PC-9 (cell line): ENCODE results near the gene RASD2. TPM values are rescaled to one million over a fixed set of nuclear protein-coding genes. Genes with fewer than 3 reads are reported as not detected.

Experiments
- BruUV-seq: library from RNA; stranded (reverse); fragments of 400-500 nt; replicated peaks from 2 replicates; lab custom pipeline; 2021; lab: Mats Ljungman, UMichigan
- CTCF ChIA-PET: fragments of 300-600 bp; sonication (Branson Sonifier 250); formaldehyde crosslinking; loops from one replicate; lab custom pipeline; 2022; ENCODE audit warnings: antibody characterized with exemption; lab: Charles Lee
- POLR2A ChIA-PET: fragments of 300-600 bp; sonication (Branson Sonifier 250); formaldehyde crosslinking; loops from one replicate; lab custom pipeline; 2022; ENCODE audit warnings: antibody characterized with exemption; ENCODE audit not compliant: unreplicated experiment; lab: Charles Lee
- DNase-seq, 2 experiments: peaks; one replicate each; pipeline versions ENCODE4 v3.0.0 to v3.0.0-alpha.2; 2015 to 2022; ENCODE audit warnings: mixed read lengths in 1 of 2
- H2AFZ ChIP-seq: fragments of 200-600 bp; sonication (generic); 2 replicates; pipeline ENCODE4 v1.8.1; 2017; ENCODE audit warnings: antibody characterized with exemption
- H3F3A ChIP-seq: fragments of 200-600 bp; sonication (generic); 2 replicates; pipeline ENCODE4 v1.8.1; 2017; ENCODE audit warnings: antibody characterized with exemption, mild to moderate bottlenecking, low read depth; ENCODE audit not compliant: insufficient read depth
- H3K27ac ChIP-seq: fragments of 200-600 bp; sonication (generic); 2 replicates; pipeline ENCODE4 v1.6.1; 2016; ENCODE audit warnings: mixed run types
- H3K27me3 ChIP-seq: fragments of 200-600 bp; sonication (generic); 2 replicates; pipeline ENCODE4 v1.6.1; 2016; ENCODE audit warnings: low read depth, mixed run types; ENCODE audit not compliant: insufficient read depth
- H3K36me3 ChIP-seq: fragments of 200-600 bp; sonication (generic); 2 replicates; pipeline ENCODE4 v1.6.1; 2016; ENCODE audit warnings: low read depth, mixed run types
- H3K4me1 ChIP-seq: fragments of 200-600 bp; sonication (generic); replicated peaks from 2 replicates; pipeline ENCODE4 v1.6.1; 2016; ENCODE audit warnings: mixed run types; ENCODE audit not compliant: insufficient read depth
- H3K4me2 ChIP-seq: fragments of 200-600 bp; sonication (generic); 2 replicates; pipeline ENCODE4 v1.6.1; 2017; ENCODE audit warnings: mixed run types
- H3K4me3 ChIP-seq: fragments of 200-600 bp; sonication (generic); 2 replicates; pipeline ENCODE4 v1.6.1; 2016; ENCODE audit warnings: mixed run types
- H3K79me2 ChIP-seq: fragments of 200-600 bp; sonication (generic); 2 replicates; pipeline ENCODE4 v1.6.1; 2017; ENCODE audit warnings: low read depth, mixed run types
- H3K9me2 ChIP-seq: fragments of 200-600 bp; sonication (generic); 2 replicates; pipeline ENCODE4 v1.8.1; 2017; ENCODE audit warnings: mild to moderate bottlenecking; ENCODE audit not compliant: insufficient read depth
- H3K9me3 ChIP-seq: fragments of 200-600 bp; sonication (generic); 2 replicates; pipeline ENCODE4 v1.8.1; 2016; ENCODE audit warnings: low read depth; ENCODE audit not compliant: insufficient read depth
- H4K20me1 ChIP-seq: fragments of 200-600 bp; sonication (generic); 2 replicates; pipeline ENCODE4 v1.8.1; 2017; ENCODE audit not compliant: insufficient read depth
- CTCF ChIP-seq: fragments of 200-600 bp; sonication (generic); conservative IDR thresholded peaks from 2 replicates; pipeline ENCODE4 v1.6.1; 2017; ENCODE audit warnings: mixed run types, antibody characterized with exemption, mild to moderate bottlenecking, moderate library complexity
- EZH2 ChIP-seq: fragments of 200-600 bp; sonication (generic); IDR thresholded peaks from 2 replicates; pipeline ENCODE4 v1.8.0; 2017; ENCODE audit warnings: antibody characterized with exemption, low read depth
- intact Hi-C: fragments of 100-400 bp; cut with micrococcal nuclease; formaldehyde crosslinking; loops from one replicate; pipeline ENCODE4 v1.10.0; 2022; ENCODE audit not compliant: unreplicated experiment
- total RNA-seq: library from RNA; stranded (reverse); gene quantifications from 2 replicates; pipeline ENCODE4 v1.2.3, GENCODE V29; 2021

RASD2 gene
- total RNA-seq, 1 experiment from 2014 or later = 0.70 TPM

DNA sequence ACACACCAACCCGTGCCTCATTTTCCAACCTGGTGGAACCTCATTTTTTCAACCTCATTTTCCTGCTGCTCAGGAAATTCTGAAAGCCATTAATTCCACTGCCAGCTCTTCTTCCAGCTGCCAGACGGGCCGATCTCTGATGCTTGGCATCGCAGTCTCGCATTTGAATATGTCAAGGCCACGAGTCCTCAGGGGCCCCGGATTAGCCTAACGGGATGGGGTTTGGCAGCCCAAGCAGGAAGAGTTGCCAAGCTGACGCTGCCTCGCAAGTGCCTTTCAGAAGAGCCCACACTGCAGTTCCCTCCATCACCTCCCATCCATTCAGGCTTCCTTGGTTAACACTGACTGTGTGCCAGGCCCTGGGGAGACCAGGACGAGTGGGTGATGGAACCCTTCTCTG is 8.7 kb downstream of the RASD2 start:
- POLR2A ChIA-PET = interaction anchor here (0.6 kb wide), 1 partner anchor 9 kb away, joined by 6 read pairs; no protein-coding TSS in a partner anchor
- DNase-seq = no peak
- no peak overlapping the region for H3K4me2 ChIP-seq

GRCh38 chr22:35551549-35552177 is 11.0 kb downstream of the RASD2 start:
- Histone ChIP-seq H3K27ac (no peak overlapping the region), H3K9me3 (no peaks in the 10 kb centered on the region), H4K20me1 (peaks cover 18% of the 10 kb centered on the region), H3K79me2 (no peaks in the 10 kb centered on the region), H2AFZ (no peak overlapping the region), H3K4me2 (no peak overlapping the region), H3K27me3 (no peaks in the 10 kb centered on the region), H3K36me3 (no peaks in the 10 kb centered on the region), H3K4me1 (no peaks in the 10 kb centered on the region), H3F3A (peaks cover 17% of the 10 kb centered on the region; the same call in 1 of the 2 replicates), H3K9me2 (no peaks in the 10 kb centered on the region), H3K4me3 (no peak overlapping the region)
- TF ChIP-seq EZH2 (no peak), CTCF (no peak)
- POLR2A ChIA-PET = interaction anchor here (0.6 kb wide), 2 partner anchors 17 to 175 kb away, joined by 3 read pairs; no protein-coding TSS in a partner anchor
- no peak for DNase-seq
- CTCF ChIA-PET = no interaction called here
- intact Hi-C loops = no loop called here
- BruUV-seq = no TSS peak

More for the DNA sequence above, 8.7 kb downstream of the RASD2 start:
- Histone ChIP-seq H3F3A (peaks cover 13% of the 10 kb centered on the region; the same call in 1 of the 2 replicates), H3K9me3 (no peaks in the 10 kb centered on the region), H4K20me1 (peaks cover 13% of the 10 kb centered on the region), H3K4me1 (no peaks in the 10 kb centered on the region), H3K27ac (no peak overlapping the region), H3K4me3 (no peak overlapping the region), H2AFZ (no peak overlapping the region), H3K27me3 (no peaks in the 10 kb centered on the region), H3K9me2 (no peaks in the 10 kb centered on the region), H3K36me3 (no peaks in the 10 kb centered on the region), H3K79me2 (no peaks in the 10 kb centered on the region)
- CTCF ChIA-PET = no interaction called here
- no TSS peak for BruUV-seq
- TF ChIP-seq CTCF = no peak
- no peak for TF ChIP-seq EZH2
- intact Hi-C loops = no loop called here

- ChIA-PET CTCF (interaction anchor here (0.7 kb wide), 1 partner anchor 12 kb away, joined by 5 read pairs; no protein-coding TSS in a partner anchor), POLR2A (interaction anchor here (0.5 to 0.6 kb wide), 2 partner anchors 141 to 174 kb away, joined by 3 read pairs; no protein-coding TSS in a partner anchor)
- H4K20me1 ChIP-seq = peaks cover 18% of the 10 kb centered on the region
- no peaks in the 10 kb centered on the region for H3K27me3 ChIP-seq
- H3K9me3 ChIP-seq = no peaks in the 10 kb centered on the region
- no peaks in the 10 kb centered on the region for H3K9me2 ChIP-seq
- no peaks in the 10 kb centered on the region for H3K79me2 ChIP-seq
- peak in 1 of 2 experiments; percentile 51 for DNase-seq
- BruUV-seq = no TSS peak
- H3K36me3 ChIP-seq = no peaks in the 10 kb centered on the region
- no peak overlapping the region for H3K27ac ChIP-seq
- no peak overlapping the region for H2AFZ ChIP-seq
- H3K4me3 ChIP-seq = no peak overlapping the region
- TF ChIP-seq EZH2 (no peak), CTCF (no peak)
- intact Hi-C loops = no loop called here
- peaks cover 17% of the 10 kb centered on the region; the same call in 1 of the 2 replicates for H3F3A ChIP-seq
- H3K4me2 ChIP-seq = no peak overlapping the region
- H3K4me1 ChIP-seq = no peaks in the 10 kb centered on the region
These were observed 11.7 kb downstream of the RASD2 start for GRCh38 chr22:35552196-35552842.
